ENCODE measurements around the gene KLF13. TPM values are rescaled to one million over a fixed set of nuclear protein-coding genes. Genes with fewer than 3 reads are reported as not detected.

The KLF13 gene
- total and polyA plus RNA-seq, 8 donors, result 12.3 to 57.1 (median 32.6) TPM

DNA sequence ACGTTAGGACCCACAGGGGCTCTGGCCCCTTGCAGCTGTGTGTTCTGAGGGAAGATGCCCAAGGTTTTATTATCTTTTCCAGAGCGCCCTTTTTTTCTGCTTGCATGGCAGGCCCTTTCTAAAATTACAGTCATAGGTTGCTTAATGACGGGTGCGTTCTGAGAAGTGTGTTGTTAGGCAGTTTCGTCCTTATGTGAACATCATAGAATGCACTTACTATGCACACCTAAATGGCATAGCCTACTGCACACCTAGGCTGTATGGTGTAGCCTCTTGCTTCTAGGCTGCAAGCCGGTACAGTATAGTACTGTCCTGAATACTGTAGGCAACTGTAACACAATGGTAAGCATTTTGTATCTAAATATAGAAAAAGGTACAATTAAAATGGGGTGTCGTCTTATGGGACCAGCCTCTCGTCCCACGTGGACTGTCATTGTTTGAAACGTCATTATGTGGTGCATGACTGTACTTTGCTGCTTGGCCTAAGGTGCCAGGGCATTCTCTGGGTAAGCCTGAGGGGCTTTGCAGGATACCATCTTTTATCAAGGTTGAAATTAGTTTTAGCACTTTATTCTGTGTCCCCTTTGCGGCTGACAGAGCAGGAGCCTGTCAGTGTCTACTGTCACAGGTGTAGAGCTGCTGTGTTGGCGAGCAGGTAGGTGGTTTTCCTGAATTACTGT is 10.9 kb downstream of the KLF13 start:
- TF ChIP-seq, protein P1, sequence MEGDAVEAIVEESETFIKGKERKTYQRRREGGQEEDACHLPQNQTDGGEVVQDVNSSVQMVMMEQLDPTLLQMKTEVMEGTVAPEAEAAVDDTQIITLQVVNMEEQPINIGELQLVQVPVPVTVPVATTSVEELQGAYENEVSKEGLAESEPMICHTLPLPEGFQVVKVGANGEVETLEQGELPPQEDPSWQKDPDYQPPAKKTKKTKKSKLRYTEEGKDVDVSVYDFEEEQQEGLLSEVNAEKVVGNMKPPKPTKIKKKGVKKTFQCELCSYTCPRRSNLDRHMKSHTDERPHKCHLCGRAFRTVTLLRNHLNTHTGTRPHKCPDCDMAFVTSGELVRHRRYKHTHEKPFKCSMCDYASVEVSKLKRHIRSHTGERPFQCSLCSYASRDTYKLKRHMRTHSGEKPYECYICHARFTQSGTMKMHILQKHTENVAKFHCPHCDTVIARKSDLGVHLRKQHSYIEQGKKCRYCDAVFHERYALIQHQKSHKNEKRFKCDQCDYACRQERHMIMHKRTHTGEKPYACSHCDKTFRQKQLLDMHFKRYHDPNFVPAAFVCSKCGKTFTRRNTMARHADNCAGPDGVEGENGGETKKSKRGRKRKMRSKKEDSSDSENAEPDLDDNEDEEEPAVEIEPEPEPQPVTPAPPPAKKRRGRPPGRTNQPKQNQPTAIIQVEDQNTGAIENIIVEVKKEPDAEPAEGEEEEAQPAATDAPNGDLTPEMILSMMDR (IDR thresholded peaks at IDR 0.05), result no peak
- peaks cover 10 to 73% (median 70%) of the 10 kb centered on the region in 3 donors for H3K4me1 ChIP-seq
- intact Hi-C loops (cut with DNase I), result no loop called here

DNA sequence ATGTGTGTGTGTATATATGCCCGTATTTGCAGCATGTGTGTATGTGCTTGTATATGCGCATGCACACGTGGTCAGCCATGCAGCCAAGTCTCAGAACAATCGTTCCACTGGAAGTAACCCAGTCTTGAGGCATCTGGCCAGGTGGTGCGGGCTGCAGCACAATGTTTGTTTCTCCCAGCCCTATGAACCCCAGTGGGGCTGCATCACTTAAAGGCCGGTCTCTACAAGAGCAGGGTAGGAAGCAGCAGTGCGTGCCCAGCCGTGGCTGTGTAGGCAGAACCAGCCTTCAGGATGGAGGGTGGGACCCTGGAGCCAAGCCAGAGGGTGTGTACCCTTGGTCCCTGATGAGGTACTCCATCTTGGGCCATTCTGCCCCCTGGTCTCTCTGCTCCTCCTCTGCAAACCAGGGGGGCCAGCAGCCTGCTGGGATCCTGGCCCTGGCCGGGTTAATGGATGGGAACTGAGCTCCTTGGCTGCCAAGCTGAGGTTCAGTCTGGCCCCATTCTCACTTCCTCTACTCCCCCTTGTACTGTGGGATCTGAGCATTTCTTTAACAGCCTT is 11.8 kb downstream of the KLF13 start:
- H3K27ac ChIP-seq, result peak overlapping the region; percentile 48 to 81 (median 72)
- WGBS, 2 donors, result 28 to 32% methylated on average over 9 of the region's 9 CpGs
- H3K36me3 ChIP-seq, result no peaks in the 10 kb centered on the region
- ATAC-seq (peak; percentile 11 to 19 (median 16)), DNase-seq (peak in 3 of 6 donors; percentile 53 to 66 (median 54)), FAIRE-seq (no peak)
- no peaks in the 10 kb centered on the region for H3K9me3 ChIP-seq
- intact Hi-C loops (cut with DNase I), result no loop called here
- peaks cover 10 to 65% (median 61%) of the 10 kb centered on the region in 3 donors for H3K4me1 ChIP-seq
- H3K4me3 ChIP-seq, result no peak overlapping the region
- TF ChIP-seq, protein P1 (IDR thresholded peaks at IDR 0.05), result no peak
- H3K27me3 ChIP-seq, result no peaks in the 10 kb centered on the region

More for the DNA sequence above, 10.9 kb downstream of the KLF13 start:
- no peak overlapping the region for H3K27ac ChIP-seq
- H3K27me3 ChIP-seq, result no peaks in the 10 kb centered on the region
- no peaks in the 10 kb centered on the region for H3K9me3 ChIP-seq
- FAIRE-seq, result no peak
- no peaks in the 10 kb centered on the region for H3K36me3 ChIP-seq
- 73 to 77% methylated on average over 12 of the region's 12 CpGs for WGBS, 2 donors
- ATAC-seq, result no peak
- no peak overlapping the region for H3K4me3 ChIP-seq
- no peak for DNase-seq

DNA sequence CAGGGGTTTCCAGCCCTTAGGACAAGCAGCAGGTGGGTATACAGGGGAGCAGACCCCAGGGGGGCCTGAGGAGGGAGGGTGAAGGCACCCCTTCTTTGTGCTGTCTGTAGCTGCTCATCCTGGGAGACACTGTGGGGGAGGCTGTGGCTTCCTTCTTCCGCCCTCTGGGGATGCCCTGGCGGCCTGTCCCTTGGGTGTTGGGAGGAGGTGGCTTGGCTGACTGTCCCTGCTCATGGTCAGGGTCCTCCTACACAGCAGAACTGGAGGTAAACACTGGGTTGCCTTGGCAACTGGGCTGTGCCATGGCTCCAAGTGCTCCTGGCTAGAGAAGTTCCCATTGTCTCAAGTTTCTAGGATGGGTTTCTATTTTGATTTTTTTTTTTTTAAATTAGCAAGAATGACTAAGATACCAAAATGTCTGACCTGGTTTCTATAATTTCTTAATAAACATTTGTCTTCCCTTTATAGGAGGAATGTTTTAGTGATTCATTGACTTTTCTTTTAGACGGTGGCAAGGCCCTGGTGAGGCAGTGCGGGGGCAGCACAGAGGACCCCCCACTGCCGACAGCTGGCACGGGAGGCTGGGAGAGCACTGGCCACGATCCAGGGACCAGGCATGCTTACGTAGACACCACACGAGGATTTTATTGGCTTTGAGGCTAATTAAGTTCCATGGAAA is 12.4 kb downstream of the KLF13 start:
- TF ChIP-seq, protein P1 (IDR thresholded peaks at IDR 0.05), result no peak
- Histone ChIP-seq H3K4me1 (peaks cover 15 to 64% (median 62%) of the 10 kb centered on the region in 3 donors), H3K4me3 (no peak overlapping the region), H3K9me3 (no peaks in the 10 kb centered on the region), H3K36me3 (no peaks in the 10 kb centered on the region), H3K27me3 (no peaks in the 10 kb centered on the region), H3K27ac (peak overlapping the region; percentile 55 to 81 (median 72))
- DNase-seq (peak in 5 of 6 donors; percentile 66 to 88 (median 78)), FAIRE-seq (no peak), ATAC-seq (peak; percentile 68 to 78 (median 77))
- intact Hi-C loops (cut with DNase I), result no loop called here
- 14 to 17% methylated on average over 9 of the region's 9 CpGs for WGBS, 2 donors

DNA sequence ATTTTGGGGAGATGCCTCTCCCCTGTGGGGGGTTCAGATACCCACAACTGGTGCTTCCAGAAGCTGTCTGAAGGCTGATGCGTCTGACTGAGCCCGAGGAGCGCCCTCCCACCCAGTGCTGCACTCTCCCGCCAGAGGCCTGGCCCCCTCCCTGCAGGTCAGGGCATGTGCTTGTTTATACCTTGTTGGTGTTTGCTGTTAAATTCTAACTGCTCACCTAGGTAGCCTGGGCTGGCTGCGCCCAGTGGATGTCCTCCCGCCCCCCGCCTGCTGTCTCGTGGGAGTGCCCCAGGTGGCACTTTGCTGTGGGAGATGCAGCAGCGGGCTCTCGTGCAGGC is 12.9 kb downstream of the KLF13 start:
- WGBS, 2 donors, result 21 to 22% methylated on average over 10 of the region's 10 CpGs
- peak in 3 of 6 donors; percentile 53 to 83 (median 77) for DNase-seq
- peak; percentile 29 to 51 (median 36) for ATAC-seq
- peaks cover 19 to 63% (median 63%) of the 10 kb centered on the region in 3 donors for H3K4me1 ChIP-seq
- no peaks in the 10 kb centered on the region for H3K27me3 ChIP-seq
- no peaks in the 10 kb centered on the region for H3K36me3 ChIP-seq
- H3K4me3 ChIP-seq, result no peak overlapping the region
- intact Hi-C loops (cut with DNase I), result no loop called here
- TF ChIP-seq, protein P1 (IDR thresholded peaks at IDR 0.05), result no peak
- FAIRE-seq, result no peak
- H3K9me3 ChIP-seq, result no peaks in the 10 kb centered on the region
- peak overlapping the region; percentile 55 to 81 (median 72) for H3K27ac ChIP-seq

All from pancreas (tissue), 10 donors.